Stimulated activated CD8-positive, alpha-beta memory T cell treated with anti-CD3 and anti-CD28 coated beads, Interleukin-12 subunit alpha, Interleukin-12 subunit beta, amount 100 ng/mL, for 24 hours (primary cell): ENCODE results near the gene ASCL1.

ENCODE experiments used
- DNase-seq: peaks from one replicate; pipeline ENCODE4 v3.0.0-alpha.2; 2020; ENCODE audit errors: extremely low read depth

ASCL1 gene

GRCh38 chr12:102977945-102978706, 20.7 kb downstream of the ASCL1 start:
- no peak for DNase-seq

- no peak for DNase-seq
Measured at GRCh38 chr12:102980350-102980749, 22.9 kb downstream of the ASCL1 start.

- no peak for DNase-seq
Measured at GRCh38 chr12:102990419-102990818, 32.9 kb downstream of the ASCL1 start.

- no peak for DNase-seq
Measured at GRCh38 chr12:102992297-102992696, 34.8 kb downstream of the ASCL1 start.

- DNase-seq: no peak
Measured at GRCh38 chr12:102992720-102993119, 35.2 kb downstream of the ASCL1 start.

- no peak for DNase-seq
Measured at GRCh38 chr12:102993537-102993936, 36.1 kb downstream of the ASCL1 start.

- no peak for DNase-seq
Measured at GRCh38 chr12:102995372-102995771, 37.9 kb downstream of the ASCL1 start.
